ENCODE results near the gene ADORA1. TPM values are rescaled to one million over a fixed set of nuclear protein-coding genes. Genes with fewer than 3 reads are reported as not detected.

The ADORA1 gene
- total RNA-seq, 1 donor from 2014 or later, result not detected

- no peak overlapping the region for H3K4me3 Mint-ChIP-seq
- POLR2A ChIA-PET, result no interaction called here
Observed at GRCh38 chr1:203207751-203208150, 80.2 kb downstream of the ADORA1 start.

GRCh38 chr1:203208181-203208580 lies 80.7 kb downstream of the ADORA1 start:
- Mint-ChIP-seq H3K9me3 (no peaks in the 10 kb centered on the region), H3K36me3 (ENCODE audit: low read depth) (no peaks in the 10 kb centered on the region), H3K4me1 (no peaks in the 10 kb centered on the region), H3K27me3 (peaks cover 17% of the 10 kb centered on the region), H3K27ac (no peak overlapping the region), H3K4me3 (no peak overlapping the region)
- POLR2A ChIA-PET, result no interaction called here
- TF ChIP-seq CTCF (IDR thresholded peaks at IDR 0.05), result no peak
- intact Hi-C loops (cut with micrococcal nuclease), result no loop called here
- ATAC-seq (ENCODE audit: low read depth), result no peak
- CTCF ChIA-PET, result no interaction called here
- no peak for DNase-seq

More at GRCh38 chr1:203207751-203208150, 80.2 kb downstream of the ADORA1 start:
- no peak for TF ChIP-seq CTCF (IDR thresholded peaks at IDR 0.05)
- intact Hi-C loops (cut with micrococcal nuclease), result no loop called here
- Mint-ChIP-seq H3K27me3 (peaks cover 17% of the 10 kb centered on the region), H3K9me3 (no peaks in the 10 kb centered on the region), H3K4me1 (no peaks in the 10 kb centered on the region), H3K27ac (no peak overlapping the region), H3K36me3 (ENCODE audit: low read depth) (no peaks in the 10 kb centered on the region)
- no peak for ATAC-seq (ENCODE audit: low read depth)
- CTCF ChIA-PET, result no interaction called here
- DNase-seq, result no peak

- intact Hi-C loops (cut with micrococcal nuclease), result no loop called here
- POLR2A ChIA-PET, result no interaction called here
- no peak for TF ChIP-seq CTCF (IDR thresholded peaks at IDR 0.05)
- Mint-ChIP-seq H3K27ac (no peak overlapping the region), H3K4me3 (no peak overlapping the region), H3K36me3 (ENCODE audit: low read depth) (no peaks in the 10 kb centered on the region), H3K27me3 (peaks cover 10% of the 10 kb centered on the region), H3K4me1 (no peaks in the 10 kb centered on the region), H3K9me3 (no peaks in the 10 kb centered on the region)
- no peak for ATAC-seq (ENCODE audit: low read depth)
- DNase-seq, result no peak
- CTCF ChIA-PET, result interaction anchor here (1.9 to 3.2 kb wide), 2 partner anchors 93 to 171 kb away, joined by 5 to 13 read pairs; no protein-coding TSS in a partner anchor
Observed at GRCh38 chr1:203210350-203210749, 82.8 kb downstream of the ADORA1 start.

GRCh38 chr1:203210988-203211387 lies 83.5 kb downstream of the ADORA1 start:
- ChIA-PET POLR2A (no interaction called here), CTCF (interaction anchor here (1.9 to 3.2 kb wide), 2 partner anchors 93 to 171 kb away, joined by 5 to 13 read pairs; no protein-coding TSS in a partner anchor)
- Mint-ChIP-seq H3K27ac (no peak overlapping the region), H3K36me3 (ENCODE audit: low read depth) (no peaks in the 10 kb centered on the region), H3K27me3 (peaks cover 10% of the 10 kb centered on the region), H3K4me3 (no peak overlapping the region), H3K9me3 (no peaks in the 10 kb centered on the region), H3K4me1 (no peaks in the 10 kb centered on the region)
- ATAC-seq (ENCODE audit: low read depth) (no peak), DNase-seq (no peak)
- TF ChIP-seq CTCF (IDR thresholded peaks at IDR 0.05), result no peak
- intact Hi-C loops (cut with micrococcal nuclease), result no loop called here

- Mint-ChIP-seq H3K4me1 (peaks cover 4% of the 10 kb centered on the region), H3K4me3 (no peak overlapping the region), H3K9me3 (no peaks in the 10 kb centered on the region), H3K27me3 (peaks cover 16% of the 10 kb centered on the region), H3K36me3 (ENCODE audit: low read depth) (no peaks in the 10 kb centered on the region), H3K27ac (no peak overlapping the region)
- TF ChIP-seq CTCF (IDR thresholded peaks at IDR 0.05), result no peak
- intact Hi-C loops (cut with micrococcal nuclease), result no loop called here
- CTCF ChIA-PET, result interaction anchor here (1.9 to 3.2 kb wide), 2 partner anchors 94 to 172 kb away, joined by 5 to 13 read pairs; no protein-coding TSS in a partner anchor
- POLR2A ChIA-PET, result interaction anchor here (0.6 kb wide), 1 partner anchor 57 kb away, joined by 3 read pairs; no protein-coding TSS in a partner anchor
- no peak for ATAC-seq (ENCODE audit: low read depth)
- no peak for DNase-seq
Observed at GRCh38 chr1:203211812-203212211, 84.3 kb downstream of the ADORA1 start.
